ENCODE results near the gene CST2. TPM values are rescaled to one million over a fixed set of nuclear protein-coding genes. Genes with fewer than 3 reads are reported as not detected.

The CST2 gene
- total and polyA plus RNA-seq, 2 experiments from 2014 or later = not detected

- no peaks in the 10 kb centered on the region for H3F3A ChIP-seq (replicated peaks; ENCODE audit: low read depth)
- no peak overlapping the region for H3K4me2 ChIP-seq
- Mint-ChIP-seq H3K27me3 (ENCODE audit: insufficient read depth, low read depth, poor library complexity) (peaks cover 7% of the 10 kb centered on the region), H3K4me1 (peaks cover 22% of the 10 kb centered on the region), H3K4me3 (no peak overlapping the region), H3K36me3 (ENCODE audit: low read depth) (no peaks in the 10 kb centered on the region), H3K9me3 (no peaks in the 10 kb centered on the region), H3K27ac (no peak overlapping the region)
- H3K9me2 ChIP-seq (ENCODE audit: insufficient read depth) = 0 out of 2 replicates have a peak, but pooled peaks cover 3% of the 10 kb centered on the region
- H3K36me3 ChIP-seq (ENCODE audit: insufficient read depth) = no peaks in the 10 kb centered on the region
- H4K20me1 ChIP-seq (replicated peaks; ENCODE audit: insufficient read depth) = no peaks in the 10 kb centered on the region
- no peaks in the 10 kb centered on the region for H3K27me3 ChIP-seq (ENCODE audit: insufficient read depth)
- H3K4me1 ChIP-seq (ENCODE audit: insufficient read depth) = peaks cover 4% of the 10 kb centered on the region
- TF ChIP-seq, protein P1, sequence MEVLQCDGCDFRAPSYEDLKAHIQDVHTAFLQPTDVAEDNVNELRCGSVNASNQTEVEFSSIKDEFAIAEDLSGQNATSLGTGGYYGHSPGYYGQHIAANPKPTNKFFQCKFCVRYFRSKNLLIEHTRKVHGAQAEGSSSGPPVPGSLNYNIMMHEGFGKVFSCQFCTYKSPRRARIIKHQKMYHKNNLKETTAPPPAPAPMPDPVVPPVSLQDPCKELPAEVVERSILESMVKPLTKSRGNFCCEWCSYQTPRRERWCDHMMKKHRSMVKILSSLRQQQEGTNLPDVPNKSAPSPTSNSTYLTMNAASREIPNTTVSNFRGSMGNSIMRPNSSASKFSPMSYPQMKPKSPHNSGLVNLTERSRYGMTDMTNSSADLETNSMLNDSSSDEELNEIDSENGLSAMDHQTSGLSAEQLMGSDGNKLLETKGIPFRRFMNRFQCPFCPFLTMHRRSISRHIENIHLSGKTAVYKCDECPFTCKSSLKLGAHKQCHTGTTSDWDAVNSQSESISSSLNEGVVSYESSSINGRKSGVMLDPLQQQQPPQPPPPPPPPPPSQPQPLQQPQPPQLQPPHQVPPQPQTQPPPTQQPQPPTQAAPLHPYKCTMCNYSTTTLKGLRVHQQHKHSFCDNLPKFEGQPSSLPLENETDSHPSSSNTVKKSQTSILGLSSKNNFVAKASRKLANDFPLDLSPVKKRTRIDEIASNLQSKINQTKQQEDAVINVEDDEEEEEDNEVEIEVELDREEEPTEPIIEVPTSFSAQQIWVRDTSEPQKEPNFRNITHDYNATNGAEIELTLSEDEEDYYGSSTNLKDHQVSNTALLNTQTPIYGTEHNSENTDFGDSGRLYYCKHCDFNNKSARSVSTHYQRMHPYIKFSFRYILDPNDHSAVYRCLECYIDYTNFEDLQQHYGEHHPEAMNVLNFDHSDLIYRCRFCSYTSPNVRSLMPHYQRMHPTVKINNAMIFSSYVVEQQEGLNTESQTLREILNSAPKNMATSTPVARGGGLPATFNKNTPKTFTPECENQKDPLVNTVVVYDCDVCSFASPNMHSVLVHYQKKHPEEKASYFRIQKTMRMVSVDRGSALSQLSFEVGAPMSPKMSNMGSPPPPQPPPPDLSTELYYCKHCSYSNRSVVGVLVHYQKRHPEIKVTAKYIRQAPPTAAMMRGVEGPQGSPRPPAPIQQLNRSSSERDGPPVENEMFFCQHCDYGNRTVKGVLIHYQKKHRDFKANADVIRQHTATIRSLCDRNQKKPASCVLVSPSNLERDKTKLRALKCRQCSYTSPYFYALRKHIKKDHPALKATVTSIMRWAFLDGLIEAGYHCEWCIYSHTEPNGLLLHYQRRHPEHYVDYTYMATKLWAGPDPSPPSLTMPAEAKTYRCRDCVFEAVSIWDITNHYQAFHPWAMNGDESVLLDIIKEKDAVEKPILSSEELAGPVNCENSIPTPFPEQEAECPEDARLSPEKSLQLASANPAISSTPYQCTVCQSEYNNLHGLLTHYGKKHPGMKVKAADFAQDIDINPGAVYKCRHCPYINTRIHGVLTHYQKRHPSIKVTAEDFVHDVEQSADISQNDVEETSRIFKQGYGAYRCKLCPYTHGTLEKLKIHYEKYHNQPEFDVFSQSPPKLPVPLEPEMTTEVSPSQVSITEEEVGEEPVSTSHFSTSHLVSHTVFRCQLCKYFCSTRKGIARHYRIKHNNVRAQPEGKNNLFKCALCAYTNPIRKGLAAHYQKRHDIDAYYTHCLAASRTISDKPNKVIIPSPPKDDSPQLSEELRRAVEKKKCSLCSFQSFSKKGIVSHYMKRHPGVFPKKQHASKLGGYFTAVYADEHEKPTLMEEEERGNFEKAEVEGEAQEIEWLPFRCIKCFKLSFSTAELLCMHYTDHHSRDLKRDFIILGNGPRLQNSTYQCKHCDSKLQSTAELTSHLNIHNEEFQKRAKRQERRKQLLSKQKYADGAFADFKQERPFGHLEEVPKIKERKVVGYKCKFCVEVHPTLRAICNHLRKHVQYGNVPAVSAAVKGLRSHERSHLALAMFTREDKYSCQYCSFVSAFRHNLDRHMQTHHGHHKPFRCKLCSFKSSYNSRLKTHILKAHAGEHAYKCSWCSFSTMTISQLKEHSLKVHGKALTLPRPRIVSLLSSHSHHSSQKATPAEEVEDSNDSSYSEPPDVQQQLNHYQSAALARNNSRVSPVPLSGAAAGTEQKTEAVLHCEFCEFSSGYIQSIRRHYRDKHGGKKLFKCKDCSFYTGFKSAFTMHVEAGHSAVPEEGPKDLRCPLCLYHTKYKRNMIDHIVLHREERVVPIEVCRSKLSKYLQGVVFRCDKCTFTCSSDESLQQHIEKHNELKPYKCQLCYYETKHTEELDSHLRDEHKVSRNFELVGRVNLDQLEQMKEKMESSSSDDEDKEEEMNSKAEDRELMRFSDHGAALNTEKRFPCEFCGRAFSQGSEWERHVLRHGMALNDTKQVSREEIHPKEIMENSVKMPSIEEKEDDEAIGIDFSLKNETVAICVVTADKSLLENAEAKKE (CRISPR knock-in tag; IDR thresholded peaks at IDR 0.05) = no peak
- TF ChIP-seq, protein P2, sequence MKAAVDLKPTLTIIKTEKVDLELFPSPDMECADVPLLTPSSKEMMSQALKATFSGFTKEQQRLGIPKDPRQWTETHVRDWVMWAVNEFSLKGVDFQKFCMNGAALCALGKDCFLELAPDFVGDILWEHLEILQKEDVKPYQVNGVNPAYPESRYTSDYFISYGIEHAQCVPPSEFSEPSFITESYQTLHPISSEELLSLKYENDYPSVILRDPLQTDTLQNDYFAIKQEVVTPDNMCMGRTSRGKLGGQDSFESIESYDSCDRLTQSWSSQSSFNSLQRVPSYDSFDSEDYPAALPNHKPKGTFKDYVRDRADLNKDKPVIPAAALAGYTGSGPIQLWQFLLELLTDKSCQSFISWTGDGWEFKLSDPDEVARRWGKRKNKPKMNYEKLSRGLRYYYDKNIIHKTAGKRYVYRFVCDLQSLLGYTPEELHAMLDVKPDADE (IDR thresholded peaks at IDR 0.05) = no peak
- TF ChIP-seq STAT1 (IDR thresholded peaks at IDR 0.05; ENCODE audit: unreplicated experiment) (no peak), JUNB (IDR thresholded peaks at IDR 0.05; ENCODE audit: unreplicated experiment) (no peak), NANOG (IDR thresholded peaks at IDR 0.05; ENCODE audit: borderline replicate concordance) (no peak), POLR2AphosphoS5 (IDR thresholded peaks at IDR 0.05; ENCODE audit: low read depth) (no peak), EZH2 (IDR thresholded peaks at IDR 0.05; ENCODE audit: low read depth, unreplicated experiment) (no peak)
- TF ChIP-seq, protein P3, sequence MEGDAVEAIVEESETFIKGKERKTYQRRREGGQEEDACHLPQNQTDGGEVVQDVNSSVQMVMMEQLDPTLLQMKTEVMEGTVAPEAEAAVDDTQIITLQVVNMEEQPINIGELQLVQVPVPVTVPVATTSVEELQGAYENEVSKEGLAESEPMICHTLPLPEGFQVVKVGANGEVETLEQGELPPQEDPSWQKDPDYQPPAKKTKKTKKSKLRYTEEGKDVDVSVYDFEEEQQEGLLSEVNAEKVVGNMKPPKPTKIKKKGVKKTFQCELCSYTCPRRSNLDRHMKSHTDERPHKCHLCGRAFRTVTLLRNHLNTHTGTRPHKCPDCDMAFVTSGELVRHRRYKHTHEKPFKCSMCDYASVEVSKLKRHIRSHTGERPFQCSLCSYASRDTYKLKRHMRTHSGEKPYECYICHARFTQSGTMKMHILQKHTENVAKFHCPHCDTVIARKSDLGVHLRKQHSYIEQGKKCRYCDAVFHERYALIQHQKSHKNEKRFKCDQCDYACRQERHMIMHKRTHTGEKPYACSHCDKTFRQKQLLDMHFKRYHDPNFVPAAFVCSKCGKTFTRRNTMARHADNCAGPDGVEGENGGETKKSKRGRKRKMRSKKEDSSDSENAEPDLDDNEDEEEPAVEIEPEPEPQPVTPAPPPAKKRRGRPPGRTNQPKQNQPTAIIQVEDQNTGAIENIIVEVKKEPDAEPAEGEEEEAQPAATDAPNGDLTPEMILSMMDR (conservative IDR thresholded peaks at IDR 0.05; ENCODE audit: low read depth in 2 of 2) = no peak
- H3K4me3 ChIP-seq = no peak overlapping the region
- DNase-seq (ENCODE audit: low spot score) (no peak), ATAC-seq (no peak)
- H3K79me2 ChIP-seq (replicated peaks; ENCODE audit: insufficient read depth) = no peaks in the 10 kb centered on the region
- H2AFZ ChIP-seq = no peak overlapping the region
- H3K27ac ChIP-seq (ENCODE audit: low read depth) = no peak overlapping the region
Measured at GRCh38 chr20:23856226-23856625, 29.7 kb upstream of the CST2 start.
